Measurements from ENCODE around the gene VPS35.
"Not testable (repeated sequence)": the region's sequence is repeated elsewhere in the genome, so short reads cannot be mapped to it uniquely, and the experiment has no call there.

Gene VPS35

GRCh38 chr16:46651305-46651704 lies 37.7 kb downstream of the VPS35 start:
- Histone ChIP-seq H3K9me3 (ENCODE audit: control insufficient read depth in 2 of 2, low read length in 2 of 2) (no peaks in the 10 kb centered on the region), H3K4me1 (ENCODE audit: control insufficient read depth, insufficient read depth, low read length) (no peaks in the 10 kb centered on the region), H3K27me3 (ENCODE audit: control insufficient read depth in 1 of 2, insufficient read depth in 2 of 2, low read length in 2 of 2) (no peaks in the 10 kb centered on the region), H3K27ac (ENCODE audit: low read length) (no peak overlapping the region), H3K4me3 (ENCODE audit: low read length in 2 of 2) (no peak overlapping the region), H3K36me3 (ENCODE audit: control insufficient read depth in 2 of 2, insufficient read depth in 2 of 2, low read length in 2 of 2) (peaks cover 3% of the 10 kb centered on the region in 2 donors), H3K9ac (ENCODE audit: low read length in 2 of 2) (no peak overlapping the region)

- H3K4me3 ChIP-seq (ENCODE audit: low read length in 2 of 2): peak overlapping the region in 1 of 2 donors; percentile 22
Observed at GRCh38 chr16:46650254-46650623, 38.7 kb downstream of the VPS35 start.

DNA sequence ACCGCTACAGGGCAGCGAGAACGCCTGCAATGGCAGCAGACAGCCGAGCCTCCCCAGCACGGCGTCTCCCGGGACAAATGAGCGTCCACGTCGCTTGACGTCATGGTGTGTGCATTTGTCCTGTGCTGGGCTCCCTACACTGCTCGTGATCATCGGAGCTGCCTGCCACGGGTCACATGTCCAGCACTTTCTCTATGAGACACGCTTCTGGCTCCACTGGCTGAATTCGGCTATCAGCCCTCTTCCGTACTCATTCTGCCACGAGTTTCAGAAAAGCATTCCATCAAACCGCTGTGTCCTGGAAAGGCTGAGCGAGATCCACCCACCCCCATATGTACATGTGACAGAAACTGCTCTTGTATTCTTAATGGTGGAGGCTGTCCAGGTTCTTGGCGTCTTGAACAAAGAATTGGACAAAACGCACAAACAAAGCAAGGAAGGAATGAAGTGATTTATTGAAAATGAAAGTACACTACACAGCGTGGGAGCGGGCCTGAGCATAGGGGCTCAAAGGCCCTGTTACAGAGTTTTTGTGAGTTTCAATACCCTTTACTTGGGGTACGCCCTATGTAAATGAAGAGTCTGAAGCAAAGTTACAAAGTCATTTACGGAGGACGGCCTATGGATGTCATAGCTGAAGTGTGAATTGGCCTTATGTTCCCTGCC lies 39.3 kb downstream of the VPS35 start:
- peak overlapping the region in 1 of 2 donors; percentile 54 for H3K4me3 ChIP-seq (ENCODE audit: low read length in 2 of 2)
- peaks cover 0 to 3% of the 10 kb centered on the region in 2 donors for H3K36me3 ChIP-seq (ENCODE audit: control insufficient read depth in 2 of 2, insufficient read depth in 2 of 2, low read length in 2 of 2)
- no peaks in the 10 kb centered on the region for H3K4me1 ChIP-seq (ENCODE audit: control insufficient read depth, insufficient read depth, low read length)
- no peaks in the 10 kb centered on the region for H3K9me3 ChIP-seq (ENCODE audit: control insufficient read depth in 2 of 2, low read length in 2 of 2)
- no peak overlapping the region for H3K27ac ChIP-seq (ENCODE audit: low read length)
- H3K27me3 ChIP-seq (ENCODE audit: control insufficient read depth in 1 of 2, insufficient read depth in 2 of 2, low read length in 2 of 2): no peaks in the 10 kb centered on the region
- H3K9ac ChIP-seq (ENCODE audit: low read length in 2 of 2): peak overlapping the region in 1 of 2 donors; percentile 29

More at GRCh38 chr16:46650254-46650623, 38.7 kb downstream of the VPS35 start:
- no peaks in the 10 kb centered on the region for H3K9me3 ChIP-seq (ENCODE audit: control insufficient read depth in 2 of 2, low read length in 2 of 2)
- H3K9ac ChIP-seq (ENCODE audit: low read length in 2 of 2): no peak overlapping the region
- peaks cover 0 to 3% of the 10 kb centered on the region in 2 donors for H3K36me3 ChIP-seq (ENCODE audit: control insufficient read depth in 2 of 2, insufficient read depth in 2 of 2, low read length in 2 of 2)
- no peak overlapping the region for H3K27ac ChIP-seq (ENCODE audit: low read length)
- no peaks in the 10 kb centered on the region for H3K4me1 ChIP-seq (ENCODE audit: control insufficient read depth, insufficient read depth, low read length)
- H3K27me3 ChIP-seq (ENCODE audit: control insufficient read depth in 1 of 2, insufficient read depth in 2 of 2, low read length in 2 of 2): no peaks in the 10 kb centered on the region

GRCh38 chr16:46648656-46649055 lies 40.3 kb downstream of the VPS35 start:
- Histone ChIP-seq H3K4me1 (ENCODE audit: control insufficient read depth, insufficient read depth, low read length) (no peaks in the 10 kb centered on the region), H3K4me3 (ENCODE audit: low read length in 2 of 2) (no peak overlapping the region), H3K9ac (ENCODE audit: low read length in 2 of 2) (no peak overlapping the region), H3K27ac (ENCODE audit: low read length) (no peak overlapping the region), H3K9me3 (ENCODE audit: control insufficient read depth in 2 of 2, low read length in 2 of 2) (no peaks in the 10 kb centered on the region), H3K27me3 (ENCODE audit: control insufficient read depth in 1 of 2, insufficient read depth in 2 of 2, low read length in 2 of 2) (no peaks in the 10 kb centered on the region), H3K36me3 (ENCODE audit: control insufficient read depth in 2 of 2, insufficient read depth in 2 of 2, low read length in 2 of 2) (peaks cover 0 to 3% of the 10 kb centered on the region in 2 donors)

- Histone ChIP-seq H3K9me3 (ENCODE audit: control insufficient read depth in 2 of 2, low read length in 2 of 2) (no peaks in the 10 kb centered on the region), H3K4me3 (ENCODE audit: low read length in 2 of 2) (no peak overlapping the region), H3K9ac (ENCODE audit: low read length in 2 of 2) (no peak overlapping the region), H3K36me3 (ENCODE audit: control insufficient read depth in 2 of 2, insufficient read depth in 2 of 2, low read length in 2 of 2) (no peaks in the 10 kb centered on the region), H3K27ac (ENCODE audit: low read length) (no peak overlapping the region), H3K4me1 (ENCODE audit: control insufficient read depth, insufficient read depth, low read length) (no peaks in the 10 kb centered on the region), H3K27me3 (ENCODE audit: control insufficient read depth in 1 of 2, insufficient read depth in 2 of 2, low read length in 2 of 2) (no peaks in the 10 kb centered on the region)
Observed at GRCh38 chr16:46638947-46639925, 49.7 kb downstream of the VPS35 start.

GRCh38 chr16:46632778-46633733 lies 55.9 kb downstream of the VPS35 start:
- Histone ChIP-seq H3K27me3 (ENCODE audit: control insufficient read depth in 1 of 2, insufficient read depth in 2 of 2, low read length in 2 of 2) (no peaks in the 10 kb centered on the region), H3K4me1 (ENCODE audit: control insufficient read depth, insufficient read depth, low read length) (peaks cover 13% of the 10 kb centered on the region), H3K36me3 (ENCODE audit: control insufficient read depth in 2 of 2, insufficient read depth in 2 of 2, low read length in 2 of 2) (no peaks in the 10 kb centered on the region), H3K27ac (ENCODE audit: low read length) (no peak overlapping the region), H3K9ac (ENCODE audit: low read length in 2 of 2) (no peak overlapping the region), H3K9me3 (ENCODE audit: control insufficient read depth in 2 of 2, low read length in 2 of 2) (no peaks in the 10 kb centered on the region), H3K4me3 (ENCODE audit: low read length in 2 of 2) (no peak overlapping the region)

GRCh38 chr16:46629331-46630219 lies 59.4 kb downstream of the VPS35 start:
- Histone ChIP-seq H3K27me3 (ENCODE audit: control insufficient read depth in 1 of 2, insufficient read depth in 2 of 2, low read length in 2 of 2) (no peaks in the 10 kb centered on the region), H3K27ac (ENCODE audit: low read length) (no peak overlapping the region), H3K9ac (ENCODE audit: low read length in 2 of 2) (no peak overlapping the region), H3K36me3 (ENCODE audit: control insufficient read depth in 2 of 2, insufficient read depth in 2 of 2, low read length in 2 of 2) (no peaks in the 10 kb centered on the region), H3K9me3 (ENCODE audit: control insufficient read depth in 2 of 2, low read length in 2 of 2) (no peaks in the 10 kb centered on the region), H3K4me1 (ENCODE audit: control insufficient read depth, insufficient read depth, low read length) (peaks cover 13% of the 10 kb centered on the region), H3K4me3 (ENCODE audit: low read length in 2 of 2) (no peak overlapping the region)

DNA sequence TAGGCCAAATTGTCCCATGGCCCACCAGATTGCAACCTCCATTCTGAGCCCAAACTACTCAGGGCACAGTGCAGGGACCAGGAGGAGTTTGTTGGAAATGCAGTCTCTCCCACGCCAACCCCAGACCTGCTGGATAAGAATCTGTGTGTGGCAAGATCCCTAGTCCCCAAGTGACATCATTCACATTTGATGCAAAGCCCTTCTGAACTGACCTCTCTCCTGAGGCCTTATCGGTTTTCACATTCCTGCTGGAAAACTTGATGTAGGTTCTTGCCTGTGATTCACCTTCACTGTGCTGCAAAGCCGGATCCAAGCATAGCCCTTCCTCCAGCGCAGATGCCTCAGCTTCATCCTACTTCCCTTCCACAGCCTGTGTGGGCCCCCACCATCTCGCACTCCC lies 61.2 kb downstream of the VPS35 start:
- H3K4me1 ChIP-seq (ENCODE audit: control insufficient read depth, insufficient read depth, low read length): peaks cover 13% of the 10 kb centered on the region
- H3K9ac ChIP-seq (ENCODE audit: low read length in 2 of 2): no peak overlapping the region
- no peaks in the 10 kb centered on the region for H3K9me3 ChIP-seq (ENCODE audit: control insufficient read depth in 2 of 2, low read length in 2 of 2)
- no peak overlapping the region for H3K27ac ChIP-seq (ENCODE audit: low read length)
- H3K4me3 ChIP-seq (ENCODE audit: low read length in 2 of 2): no peak overlapping the region
- H3K27me3 ChIP-seq (ENCODE audit: control insufficient read depth in 1 of 2, insufficient read depth in 2 of 2, low read length in 2 of 2): no peaks in the 10 kb centered on the region
- no peaks in the 10 kb centered on the region for H3K36me3 ChIP-seq (ENCODE audit: control insufficient read depth in 2 of 2, insufficient read depth in 2 of 2, low read length in 2 of 2)

DNA sequence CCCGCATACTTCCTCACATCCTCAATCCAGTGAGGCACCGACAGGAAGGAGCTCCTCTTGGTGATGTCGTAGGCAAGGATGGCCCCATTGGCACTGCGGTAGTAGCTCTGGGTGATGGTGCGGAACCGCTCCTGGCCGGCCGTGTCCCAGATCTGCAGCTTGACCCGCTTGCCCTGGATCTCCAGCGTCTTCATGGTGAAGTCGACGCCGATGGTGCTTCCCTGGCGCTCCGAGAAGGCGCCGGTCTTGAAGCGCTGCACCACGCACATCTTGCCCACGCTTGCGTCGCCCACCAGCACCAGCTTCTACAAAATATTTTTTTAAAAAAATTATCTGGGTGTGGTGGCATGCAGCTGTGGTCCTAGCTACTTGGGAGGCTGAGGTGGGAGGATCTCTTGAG lies 62.3 kb downstream of the VPS35 start:
- H3K4me3 ChIP-seq (ENCODE audit: low read length in 2 of 2); H3K9me3 ChIP-seq (ENCODE audit: control insufficient read depth in 2 of 2, low read length in 2 of 2); H3K27ac ChIP-seq (ENCODE audit: low read length); H3K27me3 ChIP-seq (ENCODE audit: control insufficient read depth in 1 of 2, insufficient read depth in 2 of 2, low read length in 2 of 2); H3K36me3 ChIP-seq (ENCODE audit: control insufficient read depth in 2 of 2, insufficient read depth in 2 of 2, low read length in 2 of 2); H3K9ac ChIP-seq (ENCODE audit: low read length in 2 of 2): not testable (repeated sequence)
- H3K4me1 ChIP-seq (ENCODE audit: control insufficient read depth, insufficient read depth, low read length): peaks cover 11% of the 10 kb centered on the region

All from stomach smooth muscle (tissue), 2 donors.